HG03558 (cell line): ENCODE results near the gene PRSS2.
A peak's percentile ranks its signal among the peaks of the same experiment; 100 is the strongest.

Experiments used
- ATAC-seq: cut with Tn5 transposase; IDR thresholded peaks from one replicate; pipeline ENCODE4 v1.9.1; 2021; ENCODE audit warnings: moderate number of reproducible peaks; ENCODE audit not compliant: unreplicated experiment; ENCODE audit errors: extremely low read depth

PRSS2 gene

DNA sequence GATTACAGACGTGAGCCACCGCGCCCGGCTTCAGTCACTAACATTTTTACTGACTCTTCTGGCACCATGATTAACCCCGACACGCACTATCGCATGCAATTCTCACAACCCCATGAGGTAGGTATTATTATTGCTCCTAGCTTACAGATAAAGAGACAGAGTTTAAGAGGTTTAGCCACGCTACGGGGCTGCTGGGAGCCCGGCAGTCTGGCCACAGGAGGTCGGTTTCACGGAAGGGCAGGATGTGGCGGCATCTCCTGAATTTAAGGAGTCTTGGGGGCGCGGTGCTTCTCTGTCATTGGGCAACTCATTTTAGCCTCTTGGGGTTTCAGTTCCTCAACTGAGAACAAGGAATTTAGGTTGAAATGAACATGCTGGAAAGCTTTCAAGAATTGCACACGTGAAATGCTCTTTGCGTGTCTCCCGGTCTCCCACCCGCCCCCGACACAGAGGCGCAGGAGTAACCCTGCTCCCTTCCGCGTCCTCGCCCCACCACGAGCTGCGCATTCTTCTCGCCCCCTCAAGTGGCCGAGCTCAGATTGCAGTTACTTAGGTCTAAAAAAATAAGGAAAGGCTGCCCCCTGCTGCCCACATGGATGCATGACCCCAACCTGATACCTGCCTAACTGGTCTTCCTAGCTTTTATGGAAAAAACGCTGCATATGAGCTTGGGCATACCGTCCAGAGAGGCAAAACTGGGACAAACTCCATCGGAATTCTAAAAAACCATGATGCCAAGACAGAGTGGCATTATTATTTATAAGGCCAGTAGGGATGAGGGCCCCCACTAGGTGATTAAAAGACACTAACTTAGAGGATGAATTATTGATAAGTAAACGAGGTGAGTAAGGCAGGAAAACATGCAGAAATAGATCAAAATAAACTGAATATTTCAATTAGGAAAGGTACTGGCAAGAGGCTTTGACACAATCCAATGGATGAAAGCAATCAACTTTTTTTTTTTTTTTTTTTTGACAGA, 12.4 kb downstream of the PRSS2 start:
- peak; percentile 80 for ATAC-seq

- no peak for ATAC-seq
These were observed 13.3 kb downstream of the PRSS2 start for GRCh38 chr7:142784096-142784495.

DNA sequence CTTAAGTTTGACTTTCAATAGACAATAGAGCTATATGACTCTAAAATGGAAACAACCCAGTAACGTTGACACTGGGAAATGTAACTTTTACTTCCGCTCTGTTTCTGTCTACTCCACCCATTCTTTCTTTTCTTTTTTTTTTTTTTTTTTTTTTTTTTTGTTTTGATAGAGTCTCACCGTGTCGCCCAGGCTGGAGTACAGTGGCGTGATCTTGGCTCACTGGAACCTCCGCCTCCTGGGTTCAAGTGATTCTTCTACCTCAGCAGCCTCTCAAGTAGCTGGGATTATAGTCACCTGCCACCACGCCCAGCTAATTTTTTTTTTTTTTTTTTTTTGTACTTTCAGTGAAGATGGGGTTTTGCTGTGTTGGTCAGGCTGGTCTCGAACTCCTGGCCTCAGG, 13.9 kb downstream of the PRSS2 start:
- no peak for ATAC-seq

DNA sequence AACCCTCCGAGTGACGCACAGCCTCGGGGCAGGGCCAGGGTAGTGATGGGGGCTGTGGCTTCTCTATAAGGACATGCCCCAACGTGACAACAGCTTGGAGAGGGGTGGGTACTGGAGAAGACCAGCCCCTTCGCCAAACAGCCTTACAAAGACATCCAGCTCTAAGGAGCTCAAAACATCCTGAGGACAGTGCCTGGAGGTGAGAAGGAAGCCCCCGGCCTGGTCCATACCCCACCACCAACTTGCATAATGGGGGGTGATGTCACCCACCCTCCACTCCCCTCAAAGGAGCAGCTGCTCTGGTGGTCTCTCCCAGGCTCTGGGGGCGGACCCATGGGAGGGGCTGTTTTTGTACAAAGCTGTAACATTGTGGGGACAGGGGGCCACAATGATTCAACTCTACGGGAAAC, 15.1 kb downstream of the PRSS2 start:
- no peak for ATAC-seq

- no peak for ATAC-seq
These were observed 16.4 kb downstream of the PRSS2 start for GRCh38 chr7:142787034-142787768.

- ATAC-seq = no peak
These were observed 17.0 kb downstream of the PRSS2 start for GRCh38 chr7:142787783-142788182.

DNA sequence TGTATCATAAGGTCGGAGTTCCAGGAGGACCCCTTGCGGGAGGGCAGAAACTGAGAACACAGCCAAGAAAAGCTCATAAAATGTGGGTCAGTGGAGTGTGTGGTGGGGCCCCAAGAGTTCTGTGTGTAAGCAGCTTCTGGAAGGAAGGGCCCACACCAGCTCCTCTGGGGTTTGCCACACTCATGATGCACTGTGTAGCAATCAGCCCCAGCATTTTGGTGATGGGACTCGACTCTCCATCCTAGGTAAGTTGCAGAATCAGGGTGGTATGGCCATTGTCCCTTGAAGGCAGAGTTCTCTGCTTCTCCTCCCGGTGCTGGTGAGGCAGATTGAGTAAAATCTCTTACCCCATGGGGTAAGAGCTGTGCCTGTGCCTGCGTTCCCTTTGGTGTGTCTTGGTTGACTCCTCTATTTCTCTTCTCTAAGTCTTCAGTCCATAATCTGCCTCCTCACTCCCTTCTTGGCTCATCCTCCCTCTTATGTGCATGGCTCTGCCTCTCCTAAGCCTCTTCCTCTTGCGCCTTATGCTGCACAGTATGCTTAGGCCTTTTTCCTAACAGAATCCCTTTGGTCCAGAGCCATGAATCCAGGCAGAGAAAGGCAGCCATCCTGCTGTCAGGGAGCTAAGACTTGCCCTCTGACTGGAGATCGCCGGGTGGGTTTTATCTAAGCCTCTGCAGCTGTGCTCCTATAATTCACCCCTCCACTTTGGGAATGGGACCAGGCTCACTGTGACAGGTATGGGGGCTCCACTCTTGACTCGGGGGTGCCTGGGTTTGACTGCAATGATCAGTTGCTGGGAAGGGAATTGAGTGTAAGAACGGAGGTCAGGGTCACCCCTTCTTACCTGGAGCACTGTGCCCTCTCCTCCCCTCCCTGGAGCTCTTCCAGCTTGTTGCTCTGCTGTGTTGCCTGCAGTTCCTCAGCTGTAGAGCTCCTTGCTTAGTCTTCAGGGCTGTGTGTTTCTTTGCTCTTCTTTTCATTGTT, 17.8 kb downstream of the PRSS2 start:
- ATAC-seq = no peak

DNA sequence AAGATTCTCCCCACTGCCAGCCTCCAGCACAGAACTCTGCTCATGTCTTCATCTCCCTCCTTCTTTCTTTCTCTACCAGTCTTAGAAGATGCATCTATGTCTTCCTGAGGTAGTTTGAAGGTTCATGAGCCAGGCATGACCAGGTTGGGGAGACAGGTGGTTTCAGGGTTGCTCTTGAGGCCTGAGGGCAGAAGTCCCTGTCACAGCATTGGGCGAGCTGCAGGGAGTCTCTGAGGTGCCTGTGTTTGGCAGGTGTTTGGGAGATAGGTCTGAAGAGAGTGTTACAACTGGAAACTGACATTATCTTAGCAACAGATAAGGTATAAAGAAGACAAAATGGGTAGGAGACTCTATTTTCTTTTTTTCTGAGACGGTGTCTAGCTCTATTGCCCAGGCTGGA, 18.7 kb downstream of the PRSS2 start:
- ATAC-seq = no peak

DNA sequence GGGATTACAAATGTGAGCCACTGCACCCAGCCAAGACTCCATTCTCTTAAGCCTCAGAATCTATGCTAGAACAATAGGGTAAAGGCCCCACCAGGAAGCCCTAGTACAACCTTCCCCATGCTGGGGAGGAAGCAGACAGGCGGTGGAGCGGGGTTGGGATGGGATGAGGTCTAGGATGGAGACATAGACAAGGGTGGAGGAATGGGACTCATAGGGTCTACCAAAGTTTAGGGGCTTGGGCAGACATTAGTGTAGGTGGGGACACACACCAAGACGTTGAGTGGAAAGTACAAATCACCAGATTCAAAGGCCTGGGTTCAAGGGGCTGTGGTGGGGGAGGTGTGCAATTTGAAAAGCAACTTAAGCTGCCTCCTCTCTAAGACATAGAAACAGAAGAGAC, 19.3 kb downstream of the PRSS2 start:
- ATAC-seq = no peak

- no peak for ATAC-seq
These were observed 19.8 kb downstream of the PRSS2 start for GRCh38 chr7:142790555-142790954.

DNA sequence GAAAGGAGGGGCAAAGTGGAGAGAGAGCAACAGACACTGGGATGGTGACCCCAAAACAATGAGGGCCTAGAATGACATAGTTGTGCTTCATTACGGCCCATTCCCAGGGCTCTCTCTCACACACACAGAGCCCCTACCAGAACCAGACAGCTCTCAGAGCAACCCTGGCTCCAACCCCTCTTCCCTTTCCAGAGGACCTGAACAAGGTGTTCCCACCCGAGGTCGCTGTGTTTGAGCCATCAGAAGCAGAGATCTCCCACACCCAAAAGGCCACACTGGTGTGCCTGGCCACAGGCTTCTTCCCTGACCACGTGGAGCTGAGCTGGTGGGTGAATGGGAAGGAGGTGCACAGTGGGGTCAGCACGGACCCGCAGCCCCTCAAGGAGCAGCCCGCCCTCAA, 20.7 kb downstream of the PRSS2 start:
- ATAC-seq = no peak

GRCh38 chr7:142792129-142792528, 21.4 kb downstream of the PRSS2 start:
- ATAC-seq = no peak

DNA sequence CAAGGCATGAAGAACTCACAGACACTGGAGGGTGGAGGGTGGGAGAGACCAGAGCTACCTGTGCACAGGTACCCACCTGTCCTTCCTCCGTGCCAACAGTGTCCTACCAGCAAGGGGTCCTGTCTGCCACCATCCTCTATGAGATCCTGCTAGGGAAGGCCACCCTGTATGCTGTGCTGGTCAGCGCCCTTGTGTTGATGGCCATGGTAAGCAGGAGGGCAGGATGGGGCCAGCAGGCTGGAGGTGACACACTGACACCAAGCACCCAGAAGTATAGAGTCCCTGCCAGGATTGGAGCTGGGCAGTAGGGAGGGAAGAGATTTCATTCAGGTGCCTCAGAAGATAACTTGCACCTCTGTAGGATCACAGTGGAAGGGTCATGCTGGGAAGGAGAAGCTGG, 21.8 kb downstream of the PRSS2 start:
- no peak for ATAC-seq

DNA sequence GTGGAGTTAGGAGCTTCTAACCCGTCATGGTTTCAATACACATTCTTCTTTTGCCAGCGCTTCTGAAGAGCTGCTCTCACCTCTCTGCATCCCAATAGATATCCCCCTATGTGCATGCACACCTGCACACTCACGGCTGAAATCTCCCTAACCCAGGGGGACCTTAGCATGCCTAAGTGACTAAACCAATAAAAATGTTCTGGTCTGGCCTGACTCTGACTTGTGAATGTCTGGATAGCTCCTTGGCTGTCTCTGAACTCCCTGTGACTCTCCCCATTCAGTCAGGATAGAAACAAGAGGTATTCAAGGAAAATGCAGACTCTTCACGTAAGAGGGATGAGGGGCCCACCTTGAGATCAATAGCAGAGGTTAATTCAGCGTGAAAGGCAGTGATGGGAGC, 22.4 kb downstream of the PRSS2 start:
- ATAC-seq = no peak

GRCh38 chr7:142795339-142795863, 24.6 kb downstream of the PRSS2 start:
- no peak for ATAC-seq

DNA sequence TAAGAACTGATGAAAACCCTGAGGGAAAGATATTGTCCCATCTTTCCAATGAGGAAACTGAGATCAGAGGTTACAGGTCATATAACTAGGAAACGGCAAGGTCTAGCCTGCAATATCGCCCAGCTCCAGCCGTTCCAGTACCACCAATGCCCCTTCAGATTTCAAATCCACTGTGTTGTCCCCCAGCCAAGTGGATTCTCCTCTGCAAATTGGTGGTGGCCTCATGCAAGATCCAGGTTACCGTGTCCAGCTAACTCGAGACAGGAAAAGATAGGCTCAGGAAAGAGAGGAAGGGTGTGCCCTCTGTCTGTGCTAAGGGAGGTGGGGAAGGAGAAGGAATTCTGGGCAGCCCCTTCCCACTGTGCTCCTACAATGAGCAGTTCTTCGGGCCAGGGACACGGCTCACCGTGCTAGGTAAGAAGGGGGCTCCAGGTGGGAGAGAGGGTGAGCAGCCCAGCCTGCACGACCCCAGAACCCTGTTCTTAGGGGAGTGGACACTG, 25.3 kb downstream of the PRSS2 start:
- ATAC-seq = no peak

- no peak for ATAC-seq
These were observed 26.0 kb downstream of the PRSS2 start for GRCh38 chr7:142796501-142797390.

GRCh38 chr7:142797391-142798377, 26.9 kb downstream of the PRSS2 start:
- no peak for ATAC-seq
